GM19035 (cell line): ENCODE data around the gene CD38.

Experiments used
- ATAC-seq: cut with Tn5 transposase; IDR thresholded peaks from one replicate; pipeline ENCODE4 v1.9.1; 2021; ENCODE audit not compliant: unreplicated experiment

The CD38 gene

DNA sequence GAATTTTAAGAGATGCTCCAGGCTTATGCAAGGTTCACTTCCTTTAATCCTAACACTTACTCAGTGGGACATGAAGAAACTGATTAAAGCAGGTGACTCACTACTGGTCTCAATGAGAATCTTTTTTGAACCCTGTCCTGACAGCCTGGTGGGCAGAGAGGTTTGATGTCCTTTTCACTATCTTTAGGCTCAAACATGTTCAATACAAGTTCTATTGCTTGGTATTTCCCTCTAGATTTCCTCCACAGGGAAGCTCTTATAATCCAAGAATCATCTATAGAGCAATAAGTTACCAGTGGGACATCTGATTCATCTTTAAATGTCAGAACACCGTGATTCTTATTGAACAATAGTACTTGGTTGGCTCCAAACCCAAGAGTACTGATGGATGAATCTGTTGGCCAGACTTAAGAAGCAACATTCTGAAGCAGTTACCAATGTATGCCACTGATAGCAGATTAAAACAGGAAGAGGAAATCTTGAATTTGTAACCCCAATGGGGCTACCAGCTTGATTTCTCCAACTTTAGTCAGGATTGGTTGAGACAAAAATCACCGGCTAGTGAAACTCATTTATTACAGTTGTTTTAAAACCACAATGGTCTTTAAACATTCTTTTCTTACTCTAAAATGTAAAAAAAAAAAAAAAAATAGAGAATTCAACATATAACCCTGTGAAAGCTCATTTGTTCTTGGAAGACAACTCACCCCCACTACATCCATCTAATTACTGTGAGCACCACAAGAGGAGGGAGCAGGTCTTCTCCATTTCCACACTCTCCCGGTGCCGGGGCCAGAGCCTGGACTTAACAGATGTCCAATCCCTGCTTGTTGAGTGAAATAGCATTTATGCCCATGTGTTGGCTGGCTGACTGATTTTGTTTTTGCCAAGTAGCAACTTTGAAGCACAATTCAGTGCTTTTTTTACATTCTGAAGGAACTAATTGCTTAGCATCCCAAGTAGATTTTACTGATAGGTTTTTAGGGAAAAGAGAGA lies 117.1 kb downstream of the CD38 start:
- no peak for ATAC-seq

DNA sequence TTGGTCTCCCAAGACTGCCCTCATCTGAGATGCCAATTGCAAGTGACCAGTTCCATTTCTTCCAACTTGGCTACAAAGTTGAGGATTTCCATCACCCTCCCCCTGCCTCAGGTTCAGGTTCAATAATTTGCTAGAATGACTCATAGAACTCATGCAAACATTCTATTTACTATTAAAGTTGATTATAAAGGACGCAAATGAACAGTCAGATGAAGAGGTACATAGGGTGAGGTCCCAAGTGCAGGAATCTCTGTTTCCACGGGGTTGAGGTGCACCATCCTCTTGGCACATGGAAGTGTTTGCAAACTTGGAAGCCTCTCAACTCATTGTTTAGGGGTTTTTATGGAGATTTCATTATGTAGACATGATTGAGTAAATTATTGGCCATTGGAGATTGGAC lies 119.4 kb downstream of the CD38 start:
- ATAC-seq = no peak

DNA sequence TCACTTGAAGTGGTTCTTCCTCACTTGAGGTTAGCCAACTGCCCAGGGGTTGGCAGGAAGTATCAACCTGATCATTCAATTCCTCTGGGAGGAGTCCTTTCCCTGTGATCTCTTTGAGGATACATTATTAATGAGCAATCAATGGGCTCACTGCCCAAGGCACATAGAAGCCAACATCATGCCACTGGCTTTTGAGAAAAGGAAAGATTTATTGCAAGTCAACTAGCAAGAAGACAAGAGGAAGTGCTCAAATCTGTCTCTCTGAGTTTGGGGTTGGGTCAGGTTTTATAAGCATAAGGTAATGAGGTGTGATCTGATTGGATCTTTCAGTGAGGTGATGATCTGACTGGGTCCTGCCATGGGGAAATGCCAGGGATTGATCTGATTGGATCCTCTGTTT lies 120.8 kb downstream of the CD38 start:
- ATAC-seq = no peak

DNA sequence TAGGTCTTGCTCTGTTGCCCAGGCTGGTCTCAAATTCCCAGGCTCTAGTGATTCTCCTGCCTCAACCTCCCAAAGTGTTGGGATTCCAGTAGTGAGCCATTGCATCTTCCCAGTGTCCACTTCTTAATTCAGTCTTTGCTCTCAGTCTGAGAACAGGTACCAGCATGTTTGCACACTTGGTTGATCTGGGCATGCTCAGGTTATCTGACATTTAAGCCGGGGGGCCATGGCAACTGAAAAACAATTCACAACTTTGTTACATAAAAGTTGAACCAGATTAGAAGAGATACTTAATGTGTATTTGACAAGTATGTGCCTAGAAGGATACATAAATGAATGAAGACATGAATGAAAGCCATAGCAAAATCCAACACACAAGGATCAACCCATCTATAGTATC lies 121.4 kb downstream of the CD38 start:
- ATAC-seq = no peak

DNA sequence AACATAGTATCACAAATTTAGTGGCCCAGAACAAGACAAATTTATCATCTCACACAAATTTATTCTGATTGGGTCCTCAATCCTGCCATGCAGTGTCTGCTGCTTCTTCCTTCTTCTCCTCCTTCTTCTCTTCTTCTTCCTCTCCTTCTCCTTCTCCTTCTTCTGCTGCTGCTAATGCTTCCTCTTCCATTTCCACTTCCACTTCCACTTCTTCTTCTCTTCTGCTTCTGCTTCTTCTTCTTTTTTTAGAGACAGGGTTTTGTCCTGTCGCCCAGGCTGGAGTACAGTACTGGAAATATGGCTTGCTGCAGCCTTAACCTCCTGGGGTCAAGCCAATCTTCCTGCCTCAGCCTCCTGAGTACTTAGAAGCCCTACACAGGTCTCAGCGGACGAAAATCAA lies 122.9 kb downstream of the CD38 start:
- ATAC-seq = no peak

DNA sequence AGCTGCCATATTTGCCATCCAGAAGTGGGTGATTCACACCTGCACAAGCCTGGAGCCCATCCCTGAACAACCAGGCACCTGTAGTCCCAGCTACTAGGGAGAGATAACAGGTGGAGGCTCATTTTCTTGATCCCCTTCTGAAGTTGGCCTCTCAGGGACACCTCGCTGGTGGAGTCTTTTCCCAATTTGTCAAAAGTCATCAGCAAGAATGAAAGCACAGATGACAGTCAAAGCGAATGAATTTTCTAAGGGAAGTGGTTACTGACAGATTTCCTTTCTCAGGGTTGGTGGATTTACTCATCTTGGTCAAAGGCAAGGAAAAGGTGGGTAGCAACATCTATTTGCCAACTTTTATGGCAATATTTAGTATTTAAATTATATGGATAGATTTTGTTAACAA lies 123.9 kb downstream of the CD38 start:
- ATAC-seq = no peak

DNA sequence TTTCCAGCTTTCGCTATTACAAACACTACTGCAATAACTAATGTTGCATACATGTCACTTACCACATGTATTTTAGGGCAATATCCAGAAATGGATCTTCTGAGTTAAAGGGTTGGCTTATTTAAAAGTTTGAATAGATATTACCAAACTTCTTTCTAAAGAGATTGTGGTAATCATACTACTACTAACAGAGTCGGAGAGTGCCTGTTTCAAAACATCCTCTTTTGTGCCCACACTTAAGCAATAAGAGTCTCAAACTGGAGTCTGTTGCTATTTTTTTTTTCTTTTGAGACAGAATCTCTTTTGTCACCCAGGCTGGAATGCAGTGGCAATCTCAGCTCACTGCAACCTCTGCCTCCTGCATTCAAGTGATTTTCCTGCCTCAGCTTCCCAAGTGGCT lies 124.6 kb downstream of the CD38 start:
- ATAC-seq = no peak
